HG03095 (cell line): Measurements from ENCODE around the gene DNPEP.

ENCODE experiments used
- ATAC-seq: cut with Tn5 transposase; IDR thresholded peaks from one replicate; pipeline ENCODE4 v1.9.1; 2021; ENCODE audit warnings: moderate library complexity; ENCODE audit not compliant: unreplicated experiment

DNPEP gene

DNA sequence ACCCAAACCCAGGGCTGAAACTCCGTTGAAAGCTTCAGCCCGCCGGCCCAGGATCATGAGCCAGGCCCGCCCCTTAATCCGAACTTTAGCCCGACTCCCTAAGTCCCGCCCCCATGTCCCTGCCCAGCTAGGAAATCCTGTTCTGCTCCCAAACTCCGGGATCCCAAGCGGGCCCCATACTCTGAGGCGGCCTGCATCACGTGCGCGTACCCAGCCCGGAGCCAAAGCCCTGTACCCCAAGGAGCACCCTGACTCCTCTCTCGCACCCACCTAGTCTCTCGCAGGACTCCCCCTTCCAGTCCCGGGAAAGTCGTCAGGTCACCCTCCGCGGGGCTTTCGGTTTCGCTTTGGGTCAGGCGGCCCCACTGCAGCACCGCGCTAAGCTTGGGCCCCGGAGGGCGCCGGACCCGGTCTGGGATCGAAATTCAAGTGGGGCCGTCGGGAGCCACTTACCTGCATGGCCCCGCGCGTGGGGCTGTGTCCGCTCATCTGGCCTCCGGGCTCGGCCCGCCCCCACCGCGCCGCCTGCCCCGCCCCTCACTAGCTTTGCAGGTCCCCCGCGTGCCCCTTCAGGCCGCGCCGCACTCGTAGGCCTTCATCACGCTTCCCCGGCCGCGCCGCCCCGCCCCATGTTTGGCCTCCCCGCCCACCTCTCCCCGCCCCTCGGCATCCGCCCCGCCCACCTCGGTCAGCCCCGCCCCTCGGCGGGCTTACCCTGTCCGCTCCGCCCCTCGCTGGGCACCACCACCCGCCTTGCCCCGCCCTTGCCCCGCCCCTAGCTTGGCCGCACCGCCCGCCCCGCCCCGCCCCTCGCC, at the start of gene DNPEP:
DNPEP (minus strand) TSS at position 607 of the 815 bp plus-strand sequence; CDS start at position 489, 118 bp downstream.
- ATAC-seq = peak; percentile 52

- no peak for ATAC-seq
Observed at GRCh38 chr2:219437141-219437540, 49.4 kb upstream of the DNPEP start.

DNA sequence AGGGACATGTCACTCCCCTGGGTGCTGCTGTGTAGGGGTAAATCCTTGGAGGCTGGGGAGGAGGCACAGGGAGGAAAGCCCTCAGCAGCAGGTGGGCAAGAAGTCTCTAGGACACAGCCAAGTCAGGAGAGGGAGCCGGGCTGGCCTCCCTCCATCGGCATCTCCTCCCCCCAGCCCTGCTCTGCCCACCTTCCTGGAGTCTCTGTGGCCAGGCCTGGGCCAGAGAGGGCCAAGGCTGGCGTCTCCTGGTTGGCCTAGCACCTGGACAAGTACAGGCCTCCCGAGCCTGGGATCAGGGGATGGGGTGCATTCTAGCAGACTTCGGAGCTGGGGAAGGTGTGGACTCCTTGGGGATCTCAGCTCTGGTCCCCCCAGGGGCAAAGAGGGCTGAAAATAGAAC, 48.8 kb upstream of the DNPEP start:
- no peak for ATAC-seq

DNA sequence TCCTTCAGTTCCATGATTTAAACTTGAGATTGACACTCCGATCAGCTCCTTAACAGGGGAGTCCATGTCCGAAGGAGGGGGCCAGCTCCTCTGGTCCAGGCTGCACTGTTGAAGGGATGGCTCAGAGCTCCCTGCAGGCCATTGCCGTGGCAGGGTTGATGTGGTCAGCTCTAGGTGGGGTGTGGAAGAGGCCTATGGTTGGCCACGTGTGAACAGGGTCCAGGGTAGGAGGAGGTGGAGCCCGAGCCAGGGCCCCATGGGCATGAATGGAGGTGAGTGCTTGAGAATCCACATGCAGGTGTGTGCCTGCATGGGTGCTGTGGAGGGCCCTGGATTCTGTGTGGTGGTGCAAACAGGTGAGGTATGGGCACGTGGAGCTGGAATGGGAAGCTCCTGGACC, 48.0 kb upstream of the DNPEP start:
- no peak for ATAC-seq

GRCh38 chr2:219434718-219435525, 47.2 kb upstream of the DNPEP start, which contains the start of gene SPEG:
TSS of gene SPEG (plus strand) at chr2:219434843. CDS start at chr2:219434978, 135 bp downstream.
- no peak for ATAC-seq

- ATAC-seq = no peak
Observed at GRCh38 chr2:219434468-219434717, 46.7 kb upstream of the DNPEP start.

DNA sequence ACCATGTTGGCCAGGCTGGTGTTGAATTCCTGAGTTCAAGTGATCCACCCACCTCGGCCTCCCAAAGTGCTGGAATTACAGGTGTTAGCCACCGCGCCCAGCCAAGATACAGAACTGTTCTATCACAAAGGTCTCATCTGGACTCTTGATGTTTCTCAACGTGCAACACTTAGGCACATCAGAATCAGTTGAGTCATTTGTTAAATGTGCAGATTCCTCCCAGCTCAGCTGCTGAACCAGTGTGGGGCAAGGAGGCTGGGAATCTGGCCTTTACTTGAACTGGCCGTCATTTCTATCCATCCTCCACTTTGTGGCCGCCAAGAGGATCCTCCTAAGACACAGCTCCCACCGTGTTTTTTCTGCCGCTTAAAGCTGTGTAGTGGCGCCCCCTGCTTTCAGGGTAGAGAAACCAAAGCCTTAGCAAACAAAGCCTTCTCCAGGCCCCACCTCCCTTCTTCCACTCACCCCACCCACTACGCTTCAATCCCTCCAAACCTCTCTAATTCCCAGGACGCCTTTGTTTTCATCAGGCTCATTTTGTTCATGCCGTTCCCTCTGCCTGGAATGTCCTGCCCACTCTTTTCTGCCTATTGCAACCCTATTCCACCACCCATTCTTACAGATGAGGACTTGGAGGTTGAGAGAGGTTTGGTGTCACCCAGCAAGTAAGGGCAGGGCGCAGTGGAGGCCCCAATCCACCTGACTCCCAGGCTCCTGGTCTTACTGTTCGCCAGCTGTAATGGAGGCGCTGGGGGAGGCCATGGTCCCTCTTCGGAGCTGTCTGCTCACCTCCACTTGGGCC, 46.2 kb upstream of the DNPEP start:
- ATAC-seq = no peak

DNA sequence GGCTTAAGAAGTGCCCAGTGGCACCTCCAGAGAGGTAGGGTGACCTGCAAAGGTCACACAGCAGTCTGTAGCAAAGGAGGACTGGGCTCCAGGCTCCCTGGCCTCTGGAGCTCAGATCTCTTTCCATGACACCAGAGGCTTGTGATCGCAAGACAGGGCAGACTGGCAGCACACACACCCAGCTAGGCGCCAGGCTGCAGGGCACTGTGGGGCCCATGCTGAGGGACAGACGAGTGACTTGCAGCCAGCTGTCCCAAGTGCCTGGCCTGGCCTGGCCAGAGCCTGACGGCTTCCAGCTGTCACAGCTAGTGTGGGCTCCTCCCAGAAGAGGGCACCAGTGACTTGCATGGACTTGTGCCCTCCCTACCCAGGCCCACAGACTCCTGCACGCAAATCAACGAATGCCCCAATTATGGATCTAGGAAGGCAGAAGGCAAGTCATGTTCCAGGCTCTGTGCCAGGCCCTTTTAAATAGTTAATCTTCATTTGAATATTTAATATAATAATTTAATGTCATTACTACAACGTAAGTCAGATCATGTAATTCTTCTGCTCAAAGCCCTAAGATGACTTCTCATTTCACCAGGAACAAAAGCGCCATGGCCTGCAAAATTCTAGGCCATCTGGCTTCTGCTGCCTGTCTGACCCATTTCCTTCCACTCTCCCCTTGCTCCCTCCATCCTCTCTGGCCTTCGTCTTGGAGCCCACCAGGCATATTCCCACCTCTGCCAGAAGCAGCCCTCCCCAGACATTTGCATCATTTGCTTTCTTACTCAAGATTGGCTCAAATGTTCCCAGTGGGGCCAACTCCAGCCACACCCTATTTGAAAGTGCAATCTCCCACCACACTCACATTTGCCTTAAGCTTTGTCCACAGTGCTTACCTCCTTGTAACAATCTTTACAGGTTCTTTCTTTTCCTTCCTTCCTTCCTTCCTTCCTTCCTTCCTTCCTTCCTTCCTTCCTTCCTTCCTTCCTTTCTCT, 43.2 kb upstream of the DNPEP start:
- no peak for ATAC-seq

- no peak for ATAC-seq
Observed at GRCh38 chr2:219429958-219430606, 42.4 kb upstream of the DNPEP start.

- ATAC-seq = no peak
Observed at GRCh38 chr2:219428469-219428868, 40.8 kb upstream of the DNPEP start.

- no peak for ATAC-seq
Observed at GRCh38 chr2:219426534-219427136, 38.9 kb upstream of the DNPEP start.

- ATAC-seq = no peak
Observed at GRCh38 chr2:219426068-219426443, 38.3 kb upstream of the DNPEP start.

- no peak for ATAC-seq
Observed at GRCh38 chr2:219425238-219426067, 37.7 kb upstream of the DNPEP start.

- ATAC-seq = no peak
Observed at GRCh38 chr2:219423652-219424377, 36.1 kb upstream of the DNPEP start.

GRCh38 chr2:219422952-219423534, 35.3 kb upstream of the DNPEP start:
- no peak for ATAC-seq

DNA sequence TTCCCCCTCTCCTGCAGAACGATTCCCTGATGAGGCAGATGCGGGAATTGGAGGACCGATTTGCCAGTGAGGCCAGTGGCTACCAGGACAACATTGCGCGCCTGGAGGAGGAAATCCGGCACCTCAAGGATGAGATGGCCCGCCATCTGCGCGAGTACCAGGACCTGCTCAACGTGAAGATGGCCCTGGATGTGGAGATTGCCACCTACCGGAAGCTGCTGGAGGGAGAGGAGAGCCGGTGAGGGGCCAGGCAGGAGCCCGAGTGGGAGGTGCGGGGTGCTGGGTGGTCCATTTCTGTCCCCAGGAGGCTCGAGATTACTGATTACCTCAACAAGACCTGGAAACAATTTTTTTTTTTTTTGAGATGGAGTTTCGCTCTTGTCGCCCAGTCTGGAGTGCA, 33.6 kb upstream of the DNPEP start:
- ATAC-seq = no peak

DNA sequence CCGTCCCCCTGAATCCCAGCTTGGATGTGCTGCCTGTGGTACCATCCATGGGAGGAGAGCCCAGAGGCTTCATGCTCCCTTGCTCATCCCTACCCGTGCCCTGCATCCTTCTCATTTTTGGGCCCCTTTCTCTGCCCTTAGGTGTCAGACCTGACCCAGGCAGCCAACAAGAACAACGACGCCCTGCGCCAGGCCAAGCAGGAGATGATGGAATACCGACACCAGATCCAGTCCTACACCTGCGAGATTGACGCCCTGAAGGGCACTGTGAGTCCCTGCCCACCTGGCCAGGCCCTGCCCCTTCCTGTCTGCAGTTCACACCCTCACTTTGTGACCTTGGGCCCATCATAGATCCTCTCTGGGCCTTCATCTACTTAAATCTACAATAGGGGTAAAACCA, 33.0 kb upstream of the DNPEP start:
- no peak for ATAC-seq
